CD8-positive, alpha-beta memory T cell (primary cell): ENCODE measurements around the gene TMPRSS4. TPM values are rescaled to one million over a fixed set of nuclear protein-coding genes. Genes with fewer than 3 reads are reported as not detected.
A peak's percentile ranks its signal among the peaks of the same experiment; 100 is the strongest.

Experiments
- CTCF ChIA-PET: fragments of 350-600 bp; sonication (Branson Sonifier 250); formaldehyde crosslinking; loops from one replicate; lab custom pipeline; 2021; ENCODE audit warnings: antibody characterized with exemption; lab: Charles Lee
- POLR2A ChIA-PET: fragments of 350-600 bp; sonication (Branson Sonifier 250); formaldehyde crosslinking; loops from one replicate; lab custom pipeline; 2021; ENCODE audit warnings: antibody characterized with exemption; lab: Charles Lee
- DNase-seq, 5 donors: peaks; one replicate each; pipeline versions ENCODE4 v3.0.0 to v3.0.0-alpha.2; 2020 to 2022; ENCODE audit warnings: mixed read lengths in 1 of 5
- H3K27ac ChIP-seq: one replicate; pipeline ENCODE4 v1.7.0; 2013; ENCODE audit warnings: low read depth, mild to moderate bottlenecking, low read length, moderate library complexity
- H3K27me3 ChIP-seq: 2 replicates; pipeline ENCODE4 v1.7.0; 2013; ENCODE audit warnings: low read length, mild to moderate bottlenecking; ENCODE audit not compliant: insufficient read depth, poor library complexity, severe bottlenecking
- H3K36me3 ChIP-seq: 2 replicates; pipeline ENCODE4 v1.7.0; 2013; ENCODE audit warnings: mild to moderate bottlenecking, low read length, moderate library complexity; ENCODE audit not compliant: insufficient read depth
- H3K4me1 ChIP-seq: 2 replicates; pipeline ENCODE4 v1.7.0; 2013; ENCODE audit warnings: mild to moderate bottlenecking, low read length, moderate library complexity; ENCODE audit not compliant: insufficient read depth
- H3K4me3 ChIP-seq: 2 replicates; pipeline ENCODE4 v1.7.0; 2013; ENCODE audit warnings: mild to moderate bottlenecking, low read length
- H3K9me3 ChIP-seq: 2 replicates; pipeline ENCODE4 v1.7.0; 2013; ENCODE audit warnings: mild to moderate bottlenecking, low read length
- H3K27ac Mint-ChIP-seq, 8 donors: one replicate each; pipeline ENCODE4 v1.8.0; 2020 to 2021; ENCODE audit warnings: mixed read lengths in 8 of 8, mild to moderate bottlenecking in 6 of 8, inconsistent platforms in 3 of 8, moderate library complexity in 3 of 8
- H3K27me3 Mint-ChIP-seq, 2 donors: one replicate each; pipeline ENCODE4 v1.8.0; 2020 to 2021; ENCODE audit warnings: mixed read lengths in 2 of 2, mild to moderate bottlenecking in 1 of 2, moderate library complexity in 1 of 2
- H3K36me3 Mint-ChIP-seq, 3 donors: one replicate each; pipeline ENCODE4 v1.8.0; 2020 to 2021; ENCODE audit warnings: mixed read lengths in 3 of 3, inconsistent platforms in 1 of 3, mild to moderate bottlenecking in 1 of 3
- H3K4me1 Mint-ChIP-seq, 3 donors: one replicate each; pipeline ENCODE4 v1.8.0; 2020 to 2021; ENCODE audit warnings: mixed read lengths in 3 of 3, inconsistent platforms in 1 of 3, mild to moderate bottlenecking in 1 of 3
- H3K4me3 Mint-ChIP-seq, 7 donors: one replicate each; pipeline ENCODE4 v1.8.0; 2020 to 2021; ENCODE audit warnings: mixed read lengths in 7 of 7, mild to moderate bottlenecking in 6 of 7, moderate library complexity in 4 of 7, inconsistent platforms in 2 of 7
- H3K9me3 Mint-ChIP-seq, 5 donors: one replicate each; pipeline ENCODE4 v1.8.0; 2020 to 2022; ENCODE audit warnings: mixed read lengths in 5 of 5, mild to moderate bottlenecking in 3 of 5, moderate library complexity in 2 of 5, inconsistent platforms in 1 of 5
- polyA plus RNA-seq: library from polyadenylated mRNA; unstranded; fragments of 300-500 nt; fragmentation: Illumina TruSeq; gene quantifications from one replicate; pipeline ENCODE4 v1.2.3, GENCODE V29; 2021
- total RNA-seq, 2 experiments: library from RNA; stranded (reverse); gene quantifications; one replicate each; pipeline ENCODE4 v1.2.3, GENCODE V29; 2021

Gene TMPRSS4
- total and polyA plus RNA-seq, 3 experiments from 2014 or later: not detected

GRCh38 chr11:118046051-118046963 is 30.6 kb upstream of the TMPRSS4 start:
- H3K4me1 ChIP-seq: peaks cover 95% of the 10 kb centered on the region
- no peaks in the 10 kb centered on the region for H3K27me3 ChIP-seq
- Mint-ChIP-seq H3K9me3 (no peaks in the 10 kb centered on the region), H3K27ac (peak overlapping the region; percentile 89 to 99 (median 97)), H3K27me3 (no peaks in the 10 kb centered on the region), H3K36me3 (no peaks in the 10 kb centered on the region), H3K4me3 (peak overlapping the region; percentile 1 to 78 (median 66)), H3K4me1 (peaks cover 84 to 97% (median 96%) of the 10 kb centered on the region in 3 donors)
- H3K27ac ChIP-seq: peak overlapping the region; percentile 9
- ChIA-PET POLR2A (interaction anchor here (0.6 to 5.2 kb wide), 6 partner anchors 39 to 95 kb away, joined by 3 to 29 read pairs (median 6); no protein-coding TSS in a partner anchor), CTCF (interaction anchor here (0.6 to 3.2 kb wide), 11 partner anchors 39 to 239 kb away, joined by 3 to 10 read pairs (median 5); partner anchors contain the start of gene IL10RA)
- no peaks in the 10 kb centered on the region for H3K9me3 ChIP-seq
- H3K36me3 ChIP-seq: no peaks in the 10 kb centered on the region
- DNase-seq: peak; percentile 19 to 80 (median 73)
- H3K4me3 ChIP-seq: no peak overlapping the region

DNA sequence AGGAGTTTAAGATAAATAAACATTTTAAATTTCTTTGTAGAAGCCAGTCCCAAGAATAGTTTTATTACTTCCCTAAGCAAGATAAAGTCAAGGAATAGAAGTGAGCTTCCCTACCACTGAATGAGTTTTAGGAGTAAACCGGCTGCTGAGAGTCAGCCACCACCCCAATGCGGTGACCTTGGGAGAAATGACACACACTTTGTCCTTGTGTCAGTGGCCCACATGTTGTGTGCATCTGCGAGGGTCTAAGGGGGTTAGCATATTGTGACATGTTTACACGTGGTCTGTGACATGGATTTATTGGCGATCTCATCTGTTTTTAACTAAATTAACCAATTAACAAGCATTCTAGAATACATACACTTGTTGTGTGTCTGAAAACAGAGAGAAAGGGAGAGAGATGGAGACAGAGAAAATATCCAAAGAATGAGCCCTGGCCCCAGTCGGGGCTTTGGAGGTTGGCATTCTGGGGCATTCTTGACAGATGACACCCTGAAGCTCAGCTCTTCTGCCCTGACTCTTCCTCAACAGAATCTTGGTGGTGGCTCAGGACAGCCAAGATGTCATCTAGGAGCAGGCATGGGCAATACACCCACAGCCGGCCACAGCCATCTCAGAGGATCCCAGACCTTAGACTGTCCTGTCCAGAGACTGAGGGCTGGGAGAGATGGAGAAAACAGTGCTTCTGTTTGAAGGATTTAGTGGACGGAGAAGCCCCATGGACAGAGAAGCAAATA is 29.7 kb upstream of the TMPRSS4 start:
- no peak for DNase-seq
- Mint-ChIP-seq H3K9me3 (no peaks in the 10 kb centered on the region), H3K4me3 (peak overlapping the region; percentile 1 to 81 (median 66)), H3K4me1 (peaks cover 86 to 97% (median 96%) of the 10 kb centered on the region in 3 donors), H3K27ac (peak overlapping the region; percentile 89 to 99 (median 97)), H3K36me3 (no peaks in the 10 kb centered on the region), H3K27me3 (no peaks in the 10 kb centered on the region)
- Histone ChIP-seq H3K36me3 (no peaks in the 10 kb centered on the region), H3K9me3 (no peaks in the 10 kb centered on the region), H3K27me3 (no peaks in the 10 kb centered on the region), H3K4me3 (no peak overlapping the region), H3K27ac (peak overlapping the region; percentile 9), H3K4me1 (peaks cover 94% of the 10 kb centered on the region)
- CTCF ChIA-PET: interaction anchor here (0.6 to 3.2 kb wide), 11 partner anchors 36 to 240 kb away, joined by 3 to 10 read pairs (median 4); no protein-coding TSS in a partner anchor
- POLR2A ChIA-PET: interaction anchor here (0.6 to 5.2 kb wide), 9 partner anchors 18 to 96 kb away, joined by 4 to 29 read pairs (median 6); partner anchors contain the start of gene IL10RA

DNA sequence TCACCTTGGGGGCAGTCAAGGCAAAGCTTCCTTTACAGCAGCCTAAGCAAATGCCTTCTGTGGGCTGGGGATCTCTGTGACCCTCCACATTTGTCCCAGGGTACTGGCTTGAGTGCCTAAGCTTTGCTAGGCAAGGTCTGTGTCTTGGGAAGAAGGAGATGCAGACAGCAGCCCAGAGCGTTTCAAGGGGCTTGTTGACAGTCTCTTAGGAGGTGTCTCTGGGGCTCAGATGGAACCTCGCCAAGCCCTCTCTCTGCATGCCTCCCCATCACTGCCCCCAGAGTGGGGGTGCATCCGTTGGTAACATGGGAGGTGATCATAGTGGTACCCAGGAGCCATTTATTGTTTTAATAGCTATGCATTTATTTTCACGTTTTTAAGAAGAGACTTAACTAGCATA is 29.1 kb upstream of the TMPRSS4 start:
- H3K4me1 ChIP-seq: peaks cover 94% of the 10 kb centered on the region
- no peak for DNase-seq
- H3K4me3 ChIP-seq: no peak overlapping the region
- H3K4me3 Mint-ChIP-seq: peak overlapping the region in 2 of 7 donors; percentile 37 to 81
- H3K27me3 Mint-ChIP-seq: no peaks in the 10 kb centered on the region
- H3K9me3 ChIP-seq: no peaks in the 10 kb centered on the region
- CTCF ChIA-PET: interaction anchor here (0.7 to 3.2 kb wide), 9 partner anchors 18 to 240 kb away, joined by 3 to 10 read pairs (median 5); no protein-coding TSS in a partner anchor
- H3K27me3 ChIP-seq: no peaks in the 10 kb centered on the region
- peak overlapping the region; percentile 9 for H3K27ac ChIP-seq
- H3K4me1 Mint-ChIP-seq: peaks cover 86 to 97% (median 96%) of the 10 kb centered on the region in 3 donors
- POLR2A ChIA-PET: interaction anchor here (1.3 to 5.2 kb wide), 6 partner anchors 19 to 97 kb away, joined by 4 to 29 read pairs (median 8); partner anchors contain the start of gene IL10RA
- H3K27ac Mint-ChIP-seq: peak overlapping the region; percentile 89 to 99 (median 97)
- no peaks in the 10 kb centered on the region for H3K36me3 Mint-ChIP-seq
- H3K36me3 ChIP-seq: no peaks in the 10 kb centered on the region
- H3K9me3 Mint-ChIP-seq: no peaks in the 10 kb centered on the region

DNA sequence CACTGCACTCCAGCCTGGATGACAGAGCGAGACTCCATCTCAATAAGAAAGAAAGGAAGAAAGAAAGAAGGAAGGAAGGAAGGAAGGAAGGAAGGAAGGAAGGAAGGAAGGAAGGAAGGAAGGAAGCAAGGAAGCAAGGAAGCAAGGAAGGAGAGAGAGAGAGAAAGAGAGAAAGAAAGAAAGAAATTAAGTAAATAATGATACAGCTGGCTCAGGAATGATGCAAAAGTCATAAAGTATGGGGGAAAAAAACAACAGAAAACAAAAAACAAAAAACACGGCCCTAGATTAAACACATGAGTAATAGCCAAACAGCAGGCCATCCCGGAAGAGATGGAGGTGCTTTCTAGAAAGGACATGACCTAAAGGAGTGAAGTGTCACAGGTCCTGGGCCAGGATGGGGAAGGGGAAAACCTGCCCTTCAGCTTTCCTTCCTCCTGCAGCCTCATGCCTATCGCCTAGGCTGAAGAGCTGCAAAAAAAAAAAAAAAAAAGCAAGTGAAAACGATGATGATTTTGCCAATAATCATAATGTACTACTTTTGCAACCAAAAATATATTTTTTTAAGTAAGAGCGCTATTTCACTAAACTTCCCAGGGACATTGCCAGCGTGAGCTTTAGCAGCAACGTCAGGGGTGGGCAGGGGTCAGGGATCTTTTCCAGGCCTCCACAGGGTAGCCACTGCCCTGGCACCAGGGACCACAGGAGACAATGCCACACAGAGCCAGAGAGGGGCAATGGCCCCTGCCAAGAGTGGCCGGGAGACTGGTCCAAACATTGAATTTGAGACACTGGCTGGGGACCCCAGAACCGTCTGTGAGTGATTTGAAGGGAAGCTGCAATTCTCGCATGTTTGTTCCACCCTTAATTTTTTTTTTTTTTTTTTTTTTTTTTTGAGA is 28.2 kb upstream of the TMPRSS4 start:
- Histone ChIP-seq H3K9me3 (no peaks in the 10 kb centered on the region), H3K4me3 (no peak overlapping the region), H3K4me1 (peaks cover 94% of the 10 kb centered on the region), H3K27ac (no peak overlapping the region), H3K36me3 (no peaks in the 10 kb centered on the region), H3K27me3 (no peaks in the 10 kb centered on the region)
- Mint-ChIP-seq H3K4me3 (peak overlapping the region in 6 of 7 donors; percentile 51 to 85 (median 64)), H3K27ac (peak overlapping the region; percentile 74 to 97 (median 90)), H3K27me3 (peaks cover 0 to 2% of the 10 kb centered on the region in 2 donors), H3K36me3 (no peaks in the 10 kb centered on the region), H3K9me3 (no peaks in the 10 kb centered on the region), H3K4me1 (peaks cover 89 to 97% (median 96%) of the 10 kb centered on the region in 3 donors)
- ChIA-PET CTCF (interaction anchor here (0.7 to 3.2 kb wide), 12 partner anchors 19 to 231 kb away, joined by 3 to 10 read pairs (median 3); partner anchors contain the start of gene IL10RA), POLR2A (interaction anchor here (0.6 to 5.2 kb wide), 12 partner anchors 9 to 216 kb away, joined by 3 to 29 read pairs (median 4); partner anchors contain the start of gene IL10RA)
- no peak for DNase-seq

DNA sequence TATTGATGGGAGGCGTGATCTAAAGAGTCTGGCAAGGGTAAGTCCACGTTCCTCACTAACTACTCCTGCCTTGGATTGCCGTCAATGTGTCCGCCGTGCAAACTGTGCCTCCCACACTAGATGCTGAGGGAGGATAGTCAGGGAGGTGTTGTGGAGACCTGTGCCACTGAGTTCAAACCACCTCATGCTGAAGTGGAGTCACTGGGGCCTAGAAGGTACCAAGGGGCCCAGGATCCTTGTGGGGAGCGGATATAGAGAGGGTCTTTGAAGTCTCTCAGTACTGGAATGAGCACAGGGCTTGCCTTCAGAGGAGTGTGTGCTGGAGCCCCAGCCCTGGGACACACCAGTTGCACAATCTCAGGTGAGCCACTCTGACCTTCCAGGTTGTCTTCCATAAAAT is 27.1 kb upstream of the TMPRSS4 start:
- H3K4me1 Mint-ChIP-seq: peaks cover 80 to 87% (median 85%) of the 10 kb centered on the region in 3 donors
- peaks cover 0 to 2% of the 10 kb centered on the region in 2 donors for H3K27me3 Mint-ChIP-seq
- no peak overlapping the region for H3K27ac ChIP-seq
- POLR2A ChIA-PET: interaction anchor here (0.7 to 5.5 kb wide), 4 partner anchors 49 to 97 kb away, joined by 3 to 158 read pairs (median 20); partner anchors contain the start of gene IL10RA
- H3K27ac Mint-ChIP-seq: peak overlapping the region; percentile 78 to 99 (median 96)
- peaks cover 84% of the 10 kb centered on the region for H3K4me1 ChIP-seq
- H3K9me3 Mint-ChIP-seq: no peaks in the 10 kb centered on the region
- H3K4me3 Mint-ChIP-seq: peak overlapping the region in 4 of 7 donors; percentile 17 to 63 (median 40)
- no peaks in the 10 kb centered on the region for H3K9me3 ChIP-seq
- H3K36me3 Mint-ChIP-seq: no peaks in the 10 kb centered on the region
- H3K27me3 ChIP-seq: no peaks in the 10 kb centered on the region
- no peak overlapping the region for H3K4me3 ChIP-seq
- no peak for DNase-seq
- H3K36me3 ChIP-seq: no peaks in the 10 kb centered on the region
- CTCF ChIA-PET: interaction anchor here (1.0 to 8.4 kb wide), 9 partner anchors 47 to 242 kb away, joined by 3 to 232 read pairs (median 56); partner anchors contain the start of genes FXYD2 and IL10RA

DNA sequence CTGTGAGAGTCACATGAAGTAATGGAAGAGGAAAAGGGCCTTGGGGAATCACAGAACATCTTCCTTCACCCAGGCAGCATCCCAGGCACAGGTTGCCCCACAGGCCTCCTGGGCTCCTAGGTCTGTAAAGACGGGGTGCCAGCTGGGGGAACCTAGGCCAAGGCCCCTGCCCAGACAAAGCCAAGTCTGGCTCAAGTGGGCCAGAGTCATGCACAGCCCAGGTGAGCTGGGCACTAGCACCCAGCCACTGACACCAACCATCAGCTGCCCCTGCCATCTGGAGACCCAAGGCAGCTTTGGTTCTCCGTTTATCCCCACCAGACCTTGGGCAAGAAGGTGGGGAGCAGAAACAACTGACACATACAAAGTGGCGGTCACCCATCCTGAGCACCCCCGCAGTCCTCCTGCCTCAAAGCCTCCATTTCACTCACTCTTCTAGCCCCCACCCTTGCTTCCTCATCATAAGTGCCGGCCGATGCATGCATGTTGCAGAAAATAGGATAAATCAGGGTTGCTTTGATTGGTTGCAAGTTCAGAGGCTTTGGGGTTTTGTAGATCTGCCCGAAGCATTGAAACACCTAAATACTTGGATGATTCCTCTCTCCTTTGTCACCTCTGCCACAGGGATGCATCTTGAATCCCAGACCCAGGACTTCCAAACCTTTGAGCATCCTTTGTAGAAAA is 26.5 kb upstream of the TMPRSS4 start:
- H3K4me3 Mint-ChIP-seq: peak overlapping the region in 5 of 7 donors; percentile 34 to 78 (median 68)
- H3K4me1 ChIP-seq: peaks cover 78% of the 10 kb centered on the region

More for the DNA sequence above, 26.5 kb upstream of the TMPRSS4 start:
- peak overlapping the region; percentile 44 for H3K4me3 ChIP-seq
- ChIA-PET CTCF (interaction anchor here (0.8 to 8.4 kb wide), 8 partner anchors 16 to 243 kb away, joined by 3 to 232 read pairs (median 72); partner anchors contain the start of genes FXYD2 and IL10RA), POLR2A (interaction anchor here (1.9 to 5.5 kb wide), 3 partner anchors 49 to 227 kb away, joined by 8 to 158 read pairs (median 31); partner anchors contain the start of gene IL10RA)
- no peaks in the 10 kb centered on the region for H3K36me3 ChIP-seq
- peaks cover 74 to 81% (median 79%) of the 10 kb centered on the region in 3 donors for H3K4me1 Mint-ChIP-seq
- H3K27ac ChIP-seq: no peak overlapping the region
- peaks cover 0 to 2% of the 10 kb centered on the region in 2 donors for H3K27me3 Mint-ChIP-seq
- H3K27me3 ChIP-seq: no peaks in the 10 kb centered on the region
- peak overlapping the region; percentile 88 to 99 (median 97) for H3K27ac Mint-ChIP-seq
- H3K9me3 Mint-ChIP-seq: no peaks in the 10 kb centered on the region
- no peaks in the 10 kb centered on the region for H3K9me3 ChIP-seq
- no peaks in the 10 kb centered on the region for H3K36me3 Mint-ChIP-seq
- DNase-seq: no peak
